IPS-11a (cell line): ENCODE results near the gene CDC14B.
"Not testable (repeated sequence)": the region's sequence is repeated elsewhere in the genome, so short reads cannot be mapped to it uniquely, and the experiment has no call there.

Source experiments
- H3K4me3 ChIP-seq: one replicate; pipeline ENCODE4 v1.5.1; 2013; ENCODE audit warnings: low read depth, low read length, control low read depth

The CDC14B gene

GRCh38 chr9:96551403-96551802, 68.2 kb downstream of the CDC14B start:
- no peak overlapping the region for H3K4me3 ChIP-seq

DNA sequence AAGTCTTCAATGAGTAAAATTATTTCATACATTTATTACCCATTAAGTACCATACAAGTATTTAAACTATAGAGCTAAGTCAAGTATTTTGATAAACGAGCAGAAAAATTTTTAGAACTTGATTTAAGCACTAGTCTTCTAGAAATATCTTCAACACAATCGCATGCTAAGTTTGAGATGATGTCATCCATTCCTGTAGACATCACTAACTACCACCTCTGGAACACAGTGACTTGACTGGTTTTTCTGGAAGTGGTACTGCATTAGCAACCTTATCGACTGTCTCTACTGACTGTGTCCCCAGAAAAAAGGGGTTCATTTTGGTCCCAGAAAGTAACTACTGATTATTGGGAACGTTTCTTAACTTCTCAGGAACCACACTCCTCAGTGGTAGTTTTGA, 69.0 kb downstream of the CDC14B start:
- H3K4me3 ChIP-seq, result no peak overlapping the region

DNA sequence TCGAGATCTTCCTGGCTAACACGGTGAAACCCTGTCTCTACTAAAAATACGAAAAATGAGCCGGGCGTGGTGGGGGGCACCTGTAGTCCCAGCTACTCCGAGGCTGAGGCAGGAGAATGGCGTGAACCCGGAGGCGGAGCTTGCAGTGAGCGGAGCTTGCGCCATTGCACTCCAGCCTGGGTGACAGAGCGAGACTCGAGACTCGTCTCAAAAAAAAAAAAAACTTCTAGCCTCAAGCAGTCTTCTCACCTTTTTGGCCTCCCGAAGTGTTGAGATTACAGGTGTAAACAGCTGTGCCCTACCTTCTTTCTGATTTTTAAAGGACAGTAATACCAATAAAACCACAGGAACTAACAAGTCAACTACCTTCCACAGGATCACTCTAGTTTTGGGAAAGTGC, 76.5 kb downstream of the CDC14B start:
- not testable (repeated sequence) for H3K4me3 ChIP-seq

- H3K4me3 ChIP-seq, result no peak overlapping the region
Measured at GRCh38 chr9:96540106-96540505, 79.5 kb downstream of the CDC14B start.

- H3K4me3 ChIP-seq, result no peak overlapping the region
Measured at GRCh38 chr9:96532173-96532572, 87.5 kb downstream of the CDC14B start.

DNA sequence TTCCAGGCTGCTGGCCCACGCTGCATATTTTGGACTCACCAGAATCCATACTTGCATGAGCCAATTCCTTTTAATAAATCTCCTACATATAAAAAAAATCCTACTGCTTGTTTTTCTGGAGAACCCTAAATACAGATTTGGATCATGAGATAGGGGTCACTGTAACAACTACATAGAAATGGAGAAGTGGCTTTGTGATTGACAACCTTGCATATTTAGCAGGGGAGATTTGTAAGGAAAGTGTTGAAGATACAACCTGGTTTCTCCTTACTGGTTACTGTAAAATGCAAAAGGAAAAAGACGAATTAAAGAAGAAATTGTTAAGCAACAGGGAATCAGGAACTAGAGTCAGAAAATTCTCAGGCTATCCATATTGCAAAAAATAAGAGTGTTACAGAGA, 94.9 kb downstream of the CDC14B start:
- H3K4me3 ChIP-seq, result no peak overlapping the region

DNA sequence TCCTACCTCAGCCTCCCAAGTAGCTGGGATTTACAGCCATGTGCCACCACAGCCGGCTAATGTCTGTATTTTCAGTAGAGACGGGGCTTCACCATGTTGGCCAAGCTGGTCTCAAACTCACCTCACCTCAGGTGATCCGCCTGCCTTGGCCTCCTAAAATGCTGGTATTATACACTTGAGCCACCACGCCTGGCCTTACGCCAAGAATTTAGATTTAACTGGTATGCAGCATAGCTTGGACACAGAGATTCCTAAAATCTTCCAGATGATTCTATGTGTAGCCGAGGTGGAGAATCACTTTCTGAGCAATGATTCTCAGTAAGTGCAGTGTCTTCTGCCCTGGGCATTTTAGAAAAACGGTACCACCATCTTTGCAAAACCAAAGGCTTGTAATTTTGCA, 95.6 kb downstream of the CDC14B start:
- no peak overlapping the region for H3K4me3 ChIP-seq

DNA sequence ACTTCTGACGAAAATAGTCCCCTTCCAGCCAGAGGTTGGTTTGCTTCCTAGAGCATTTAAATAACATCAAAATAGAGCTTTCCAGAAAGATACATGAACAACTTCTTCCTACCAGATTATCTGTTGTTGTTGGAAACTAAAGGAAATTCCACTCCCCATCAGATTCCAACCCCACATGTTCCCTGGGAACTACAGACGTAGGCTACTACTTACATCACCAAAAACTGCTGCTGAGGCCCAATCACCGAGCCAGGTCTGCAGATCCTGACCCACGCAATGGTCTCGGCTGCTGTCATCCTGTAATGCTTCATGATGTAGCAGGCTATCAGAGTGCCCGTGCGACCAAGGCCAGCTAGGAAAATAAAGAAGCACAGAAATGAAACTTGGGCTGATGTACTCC, 96.3 kb downstream of the CDC14B start:
- no peak overlapping the region for H3K4me3 ChIP-seq

DNA sequence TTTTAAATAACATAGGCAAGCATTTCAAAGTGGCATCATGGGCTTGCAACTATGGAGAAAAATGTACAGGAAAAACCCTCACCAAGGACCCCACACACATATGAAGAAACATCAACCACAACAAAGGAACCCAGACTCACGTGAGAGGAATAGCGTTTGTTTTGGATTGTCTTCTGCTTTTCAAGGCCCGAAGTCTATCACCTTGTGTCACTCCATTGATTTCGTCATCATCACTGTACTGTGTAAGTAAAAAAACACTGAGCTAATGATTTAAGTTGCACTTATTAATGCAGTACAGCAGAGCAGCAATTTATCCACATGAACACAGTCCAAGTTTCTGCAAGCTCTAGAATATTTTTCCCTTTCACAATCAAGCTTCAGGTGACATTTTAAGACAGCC, 97.3 kb downstream of the CDC14B start:
- no peak overlapping the region for H3K4me3 ChIP-seq

- H3K4me3 ChIP-seq, result no peak overlapping the region
Measured at GRCh38 chr9:96519787-96520186, 99.9 kb downstream of the CDC14B start.

- H3K4me3 ChIP-seq, result no peak overlapping the region
Measured at GRCh38 chr9:96519095-96519494, 100.5 kb downstream of the CDC14B start.

GRCh38 chr9:96515621-96516470, 103.8 kb downstream of the CDC14B start:
- no peak overlapping the region for H3K4me3 ChIP-seq

DNA sequence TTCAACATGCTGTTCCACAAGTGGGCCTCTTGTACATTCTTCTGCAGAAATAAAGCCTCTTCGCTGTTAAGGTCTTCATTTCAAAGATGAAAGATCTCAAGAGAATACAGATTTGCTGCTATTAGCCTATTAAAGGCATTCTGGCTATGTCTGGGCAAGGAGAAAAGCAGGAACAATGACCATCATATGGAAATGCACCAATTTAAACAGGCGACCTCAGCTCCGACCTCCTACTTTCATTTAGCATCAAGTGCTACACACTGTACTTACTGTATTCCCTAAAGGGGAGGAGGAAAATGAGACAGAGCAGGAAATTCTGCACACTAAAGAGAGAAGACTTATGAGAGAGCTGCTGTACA, 104.9 kb downstream of the CDC14B start:
- H3K4me3 ChIP-seq, result no peak overlapping the region

- H3K4me3 ChIP-seq, result no peak overlapping the region
Measured at GRCh38 chr9:96514108-96514799, 105.4 kb downstream of the CDC14B start.

GRCh38 chr9:96513622-96514021, 106.0 kb downstream of the CDC14B start:
- H3K4me3 ChIP-seq, result no peak overlapping the region

DNA sequence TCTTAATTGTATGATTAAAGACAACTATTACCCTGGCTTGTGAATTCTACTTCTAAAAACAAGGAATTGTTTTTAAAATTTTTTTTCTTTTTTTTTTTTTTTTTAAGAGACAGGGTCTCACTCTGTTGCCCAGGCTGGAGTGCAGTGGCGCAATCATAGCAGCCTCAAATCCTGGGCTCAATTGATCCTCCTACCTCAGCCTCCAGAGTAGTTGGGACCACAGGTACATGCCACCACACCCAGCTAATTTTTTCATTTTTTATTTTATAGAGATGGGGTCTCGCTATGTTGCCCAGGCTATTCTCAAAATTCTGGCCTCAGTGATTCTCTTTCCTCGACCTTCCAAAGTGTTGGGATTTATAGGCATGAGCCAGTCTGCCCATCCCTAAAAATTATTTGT, 107.4 kb downstream of the CDC14B start:
- H3K4me3 ChIP-seq, result no peak overlapping the region

GRCh38 chr9:96510258-96510657, 109.4 kb downstream of the CDC14B start:
- no peak overlapping the region for H3K4me3 ChIP-seq

DNA sequence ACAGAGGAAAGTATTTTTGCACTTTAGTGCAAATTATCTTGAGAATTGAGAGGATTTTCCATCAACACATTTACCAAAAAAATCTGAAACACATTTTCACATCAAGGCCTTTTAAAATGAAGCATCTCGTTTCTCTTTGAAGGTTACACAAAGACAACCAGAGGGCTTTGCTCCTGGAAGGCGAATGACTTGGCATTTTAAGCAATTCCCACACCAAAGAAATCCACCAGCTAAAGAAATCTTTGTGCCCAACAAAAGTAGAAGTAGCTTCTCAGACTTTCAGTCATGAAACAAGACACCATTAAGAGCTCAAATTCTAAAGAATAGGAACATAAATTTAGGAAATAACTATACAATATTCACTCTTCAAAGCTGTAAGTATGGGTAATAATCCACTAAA, 109.8 kb downstream of the CDC14B start:
- no peak overlapping the region for H3K4me3 ChIP-seq

- H3K4me3 ChIP-seq, result no peak overlapping the region
Measured at GRCh38 chr9:96509026-96509425, 110.6 kb downstream of the CDC14B start.

GRCh38 chr9:96508227-96508940, 111.3 kb downstream of the CDC14B start:
- H3K4me3 ChIP-seq, result no peak overlapping the region

GRCh38 chr9:96505316-96505991, 114.2 kb downstream of the CDC14B start:
- H3K4me3 ChIP-seq, result no peak overlapping the region
